Progenitor cell of endocrine pancreas (in vitro differentiated cells): Measurements from ENCODE around the gene CARS2. TPM values are rescaled to one million over a fixed set of nuclear protein-coding genes. Genes with fewer than 3 reads are reported as not detected.
"Not testable (repeated sequence)": the region's sequence is repeated elsewhere in the genome, so short reads cannot be mapped to it uniquely, and the experiment has no call there.

Source experiments
- DNase-seq: peaks from one replicate; pipeline ENCODE4 v3.0.0; 2021; ENCODE audit warnings: low spot score; ENCODE audit not compliant: unreplicated experiment
- H3K27ac Mint-ChIP-seq: 2 replicates; pipeline ENCODE4 v1.8.0; 2021; ENCODE audit warnings: mild to moderate bottlenecking, moderate library complexity, mixed read lengths
- H3K27me3 Mint-ChIP-seq: 2 replicates; pipeline ENCODE4 v1.8.0; 2021; ENCODE audit warnings: mixed read lengths
- H3K36me3 Mint-ChIP-seq: 2 replicates; pipeline ENCODE4 v1.8.0; 2022; ENCODE audit warnings: mixed read lengths; ENCODE audit not compliant: insufficient read depth
- H3K4me1 Mint-ChIP-seq: 2 replicates; pipeline ENCODE4 v1.8.0; 2021; ENCODE audit warnings: low read depth, mixed read lengths
- H3K4me3 Mint-ChIP-seq: 2 replicates; pipeline ENCODE4 v1.8.0; 2021; ENCODE audit warnings: low read depth, mild to moderate bottlenecking, moderate library complexity, mixed read lengths
- H3K9me3 Mint-ChIP-seq: 2 replicates; pipeline ENCODE4 v1.8.0; 2021; ENCODE audit warnings: low read depth, mixed read lengths
- CTCF ChIP-seq: fragments of 200-600 bp; sonication (generic); IDR thresholded peaks from one replicate; pipeline ENCODE4 v1.5.0; 2021; ENCODE audit warnings: antibody characterized with exemption, mild to moderate bottlenecking; ENCODE audit not compliant: unreplicated experiment
- total RNA-seq: library from RNA; stranded (reverse); gene quantifications from 2 replicates; pipeline ENCODE4 v1.2.1, GENCODE V29; 2021

The CARS2 gene
- total RNA-seq, 1 donor from 2014 or later, result 90.4 TPM

- Mint-ChIP-seq H3K36me3 (peaks cover 2% of the 10 kb centered on the region), H3K9me3 (peaks cover 20% of the 10 kb centered on the region), H3K4me1 (no peaks in the 10 kb centered on the region), H3K27ac (no peak overlapping the region), H3K27me3 (no peaks in the 10 kb centered on the region), H3K4me3 (no peak overlapping the region)
- no peak for TF ChIP-seq CTCF
- DNase-seq, result no peak
Measured at GRCh38 chr13:110734561-110734960, 28.6 kb upstream of the CARS2 start.

GRCh38 chr13:110731072-110731471, 25.2 kb upstream of the CARS2 start:
- DNase-seq, result no peak
- no peak for TF ChIP-seq CTCF
- H3K27me3 Mint-ChIP-seq, result no peaks in the 10 kb centered on the region
- H3K9me3 Mint-ChIP-seq, result peaks cover 4% of the 10 kb centered on the region
- no peak overlapping the region for H3K4me3 Mint-ChIP-seq
- peaks cover 3% of the 10 kb centered on the region for H3K36me3 Mint-ChIP-seq
- no peaks in the 10 kb centered on the region for H3K4me1 Mint-ChIP-seq
- no peak overlapping the region for H3K27ac Mint-ChIP-seq

- H3K4me1 Mint-ChIP-seq, result peaks cover 3% of the 10 kb centered on the region
- no peak for TF ChIP-seq CTCF
- no peaks in the 10 kb centered on the region for H3K27me3 Mint-ChIP-seq
- H3K4me3 Mint-ChIP-seq, result no peak overlapping the region
- no peaks in the 10 kb centered on the region for H3K9me3 Mint-ChIP-seq
- no peak for DNase-seq
- peaks cover 2% of the 10 kb centered on the region for H3K36me3 Mint-ChIP-seq
- H3K27ac Mint-ChIP-seq, result no peak overlapping the region
Measured at GRCh38 chr13:110726726-110727125, 20.8 kb upstream of the CARS2 start.

GRCh38 chr13:110726153-110726552, 20.2 kb upstream of the CARS2 start:
- H3K4me3 Mint-ChIP-seq, H3K36me3 Mint-ChIP-seq, H3K4me1 Mint-ChIP-seq, H3K27ac Mint-ChIP-seq, H3K27me3 Mint-ChIP-seq, DNase-seq, H3K9me3 Mint-ChIP-seq: not testable (repeated sequence)

DNA sequence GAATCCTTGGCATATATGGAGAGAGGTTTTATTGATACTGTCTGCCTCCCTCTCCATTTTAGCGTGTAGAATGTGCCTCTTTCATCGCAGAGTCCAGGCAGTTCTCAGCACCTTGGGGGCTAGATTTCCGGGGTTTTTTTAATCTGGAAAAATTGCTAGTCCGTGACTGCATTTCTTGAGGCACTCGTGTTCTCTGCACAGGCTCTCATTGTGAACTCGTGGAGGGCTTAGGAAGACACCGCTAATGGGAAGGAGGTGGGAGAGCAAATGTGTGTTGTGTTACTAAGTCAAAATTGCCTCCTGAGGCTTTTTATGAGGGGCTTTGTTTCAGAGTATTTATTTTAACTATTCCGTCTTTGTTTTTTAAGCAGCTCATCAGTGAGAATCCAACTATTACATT, 17.7 kb upstream of the CARS2 start:
- peaks cover 14% of the 10 kb centered on the region for H3K36me3 Mint-ChIP-seq
- TF ChIP-seq CTCF, result no peak
- no peaks in the 10 kb centered on the region for H3K9me3 Mint-ChIP-seq
- peak overlapping the region; percentile 56 for H3K27ac Mint-ChIP-seq
- H3K4me1 Mint-ChIP-seq, result peaks cover 3% of the 10 kb centered on the region
- H3K27me3 Mint-ChIP-seq, result no peaks in the 10 kb centered on the region
- no peak for DNase-seq
- no peak overlapping the region for H3K4me3 Mint-ChIP-seq

DNA sequence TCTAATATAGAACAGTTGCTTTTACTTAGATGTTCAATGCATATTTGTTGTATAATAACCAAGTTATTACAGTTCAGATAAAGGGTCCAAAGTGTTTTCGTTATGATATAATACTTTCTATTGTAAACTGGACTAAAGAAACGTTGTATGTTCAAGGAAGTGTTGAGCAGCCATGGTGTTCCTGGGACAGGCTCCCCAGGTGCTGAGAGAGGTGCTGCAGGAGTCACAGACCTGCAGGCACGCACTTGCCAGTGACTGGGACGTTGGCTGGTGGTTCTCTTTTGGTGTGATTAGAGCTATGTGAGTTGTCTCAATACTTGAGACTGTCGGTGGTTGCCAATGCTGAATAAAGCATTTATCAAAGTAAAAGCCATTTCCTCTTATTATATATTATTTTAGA, 17.1 kb upstream of the CARS2 start:
- Mint-ChIP-seq H3K36me3 (peaks cover 14% of the 10 kb centered on the region), H3K9me3 (no peaks in the 10 kb centered on the region), H3K4me1 (peaks cover 5% of the 10 kb centered on the region), H3K4me3 (no peak overlapping the region), H3K27me3 (no peaks in the 10 kb centered on the region), H3K27ac (no peak overlapping the region)
- DNase-seq, result no peak
- TF ChIP-seq CTCF, result no peak
